Measurements from ENCODE around the gene DNMT3A. TPM values are rescaled to one million over a fixed set of nuclear protein-coding genes. Genes with fewer than 3 reads are reported as not detected.
A peak's percentile ranks its signal among the peaks of the same experiment; 100 is the strongest.

The DNMT3A gene
- total and polyA plus RNA-seq, 2 donors (not counting 3 experiments of a cell fraction or from before 2014, with no cell fraction given) = 23.3 to 71.7 TPM

DNA sequence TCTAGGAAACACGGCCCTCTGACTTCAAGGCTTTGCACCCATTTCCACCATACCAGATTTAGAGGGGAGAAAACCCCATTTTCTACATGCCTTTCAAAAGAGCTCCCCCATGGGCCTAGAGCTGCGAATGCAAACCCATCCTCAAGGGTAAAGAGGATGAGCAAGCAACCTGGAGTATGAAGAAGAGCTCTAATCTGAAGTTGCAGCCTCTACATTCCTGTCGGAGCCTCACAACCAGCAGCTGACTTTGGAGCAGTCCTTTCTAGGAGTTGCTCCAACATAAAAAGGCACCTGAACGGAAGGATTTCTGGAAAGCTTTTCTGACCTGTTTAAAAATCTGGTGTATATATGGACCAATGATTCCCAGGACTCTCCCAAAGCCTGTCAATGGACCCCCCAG, 91.9 kb downstream of the DNMT3A start:
- TF ChIP-seq, protein P1, sequence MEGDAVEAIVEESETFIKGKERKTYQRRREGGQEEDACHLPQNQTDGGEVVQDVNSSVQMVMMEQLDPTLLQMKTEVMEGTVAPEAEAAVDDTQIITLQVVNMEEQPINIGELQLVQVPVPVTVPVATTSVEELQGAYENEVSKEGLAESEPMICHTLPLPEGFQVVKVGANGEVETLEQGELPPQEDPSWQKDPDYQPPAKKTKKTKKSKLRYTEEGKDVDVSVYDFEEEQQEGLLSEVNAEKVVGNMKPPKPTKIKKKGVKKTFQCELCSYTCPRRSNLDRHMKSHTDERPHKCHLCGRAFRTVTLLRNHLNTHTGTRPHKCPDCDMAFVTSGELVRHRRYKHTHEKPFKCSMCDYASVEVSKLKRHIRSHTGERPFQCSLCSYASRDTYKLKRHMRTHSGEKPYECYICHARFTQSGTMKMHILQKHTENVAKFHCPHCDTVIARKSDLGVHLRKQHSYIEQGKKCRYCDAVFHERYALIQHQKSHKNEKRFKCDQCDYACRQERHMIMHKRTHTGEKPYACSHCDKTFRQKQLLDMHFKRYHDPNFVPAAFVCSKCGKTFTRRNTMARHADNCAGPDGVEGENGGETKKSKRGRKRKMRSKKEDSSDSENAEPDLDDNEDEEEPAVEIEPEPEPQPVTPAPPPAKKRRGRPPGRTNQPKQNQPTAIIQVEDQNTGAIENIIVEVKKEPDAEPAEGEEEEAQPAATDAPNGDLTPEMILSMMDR (IDR thresholded peaks at IDR 0.05; ENCODE audit: extremely low read depth in 1 of 2, insufficient read depth in 1 of 2, low read depth in 1 of 2, low read length in 2 of 2) = no peak
- TF ChIP-seq EZH2 (IDR thresholded peaks at IDR 0.05; ENCODE audit: borderline replicate concordance, low read depth, low read length, severe bottlenecking) (no peak), FOS (IDR thresholded peaks at IDR 0.05; ENCODE audit: borderline replicate concordance, insufficient read depth, low read length) (no peak), POLR2AphosphoS5 (IDR thresholded peaks at IDR 0.05; ENCODE audit: insufficient read depth, low read depth, low read length) (no peak), JUN (IDR thresholded peaks at IDR 0.05; ENCODE audit: borderline replicate concordance, insufficient read depth, insufficient read length, low read depth) (no peak), MYC (IDR thresholded peaks at IDR 0.05; ENCODE audit: low read depth, low read length) (no peak), POLR2A (IDR thresholded peaks at IDR 0.05; ENCODE audit: low read depth, low read length) (no peak), GATA2 (IDR thresholded peaks at IDR 0.05; ENCODE audit: insufficient read depth, insufficient read length, low read depth, low read length) (no peak)
- TF ChIP-seq, protein P2, sequence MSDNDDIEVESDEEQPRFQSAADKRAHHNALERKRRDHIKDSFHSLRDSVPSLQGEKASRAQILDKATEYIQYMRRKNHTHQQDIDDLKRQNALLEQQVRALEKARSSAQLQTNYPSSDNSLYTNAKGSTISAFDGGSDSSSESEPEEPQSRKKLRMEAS (IDR thresholded peaks at IDR 0.05; ENCODE audit: insufficient read depth, insufficient read length) = no peak
- Histone ChIP-seq H3K9me1 (replicated peaks; ENCODE audit: control insufficient read depth, extremely low read depth, insufficient read depth, low read length) (no peaks in the 10 kb centered on the region), H2AFZ (ENCODE audit: low read depth, low read length) (no peak overlapping the region), H3K9ac (replicated peaks; ENCODE audit: extremely low read depth, insufficient read depth, low read length) (no peak overlapping the region), H3K4me3 (replicated peaks in 1 of 3; ENCODE audit: insufficient read depth in 1 of 3, low read depth in 1 of 3, low read length in 3 of 3) (no peak overlapping the region), H4K20me1 (replicated peaks; ENCODE audit: control insufficient read depth, extremely low read depth, insufficient read depth, low read length) (no peaks in the 10 kb centered on the region), H3K9me3 (replicated peaks; ENCODE audit: control insufficient read depth, insufficient read depth, low read length) (no peaks in the 10 kb centered on the region), H3K36me3 (ENCODE audit: control insufficient read depth in 2 of 2, extremely low read depth in 1 of 2, insufficient read depth in 2 of 2, low read length in 2 of 2) (peaks cover 4 to 32% of the 10 kb centered on the region in 2 experiments), H3K4me1 (ENCODE audit: control insufficient read depth, extremely low read depth, insufficient read depth, low read length) (peaks cover 21% of the 10 kb centered on the region), H3K27ac (ENCODE audit: insufficient read depth, low read depth, low read length) (no peak overlapping the region), H3K27me3 (ENCODE audit: control insufficient read depth in 2 of 2, insufficient read depth in 2 of 2, low read length in 2 of 2) (no peaks in the 10 kb centered on the region), H3K79me2 (ENCODE audit: control insufficient read depth, insufficient read depth, low read length) (peaks cover 16% of the 10 kb centered on the region), H3K4me2 (ENCODE audit: insufficient read depth, low read length) (no peak overlapping the region)
- FAIRE-seq (no peak), DNase-seq (ENCODE audit: low read depth, low spot score) (no peak)
- ChIA-PET POLR2A (no interaction called here), CTCF (interaction anchor here (1.0 to 1.3 kb wide), 4 partner anchors 21 to 274 kb away, joined by 3 to 7 read pairs (median 4); no protein-coding TSS in a partner anchor)
- TSS peak; percentile 16 for BruUV-seq (replicated peaks)
- intact Hi-C loops (cut with micrococcal nuclease) (no loop called here), dilution Hi-C loops (cut with MboI; ENCODE audit: extremely low pct_ligation_motif_present, low sequenced_read_pairs) (no loop called here)
